ENCODE measurements around the gene GABRG3. TPM values are rescaled to one million over a fixed set of nuclear protein-coding genes. Genes with fewer than 3 reads are reported as not detected.

GABRG3 gene
- total RNA-seq, 1 donor from 2014 or later, result 0.24 TPM

DNA sequence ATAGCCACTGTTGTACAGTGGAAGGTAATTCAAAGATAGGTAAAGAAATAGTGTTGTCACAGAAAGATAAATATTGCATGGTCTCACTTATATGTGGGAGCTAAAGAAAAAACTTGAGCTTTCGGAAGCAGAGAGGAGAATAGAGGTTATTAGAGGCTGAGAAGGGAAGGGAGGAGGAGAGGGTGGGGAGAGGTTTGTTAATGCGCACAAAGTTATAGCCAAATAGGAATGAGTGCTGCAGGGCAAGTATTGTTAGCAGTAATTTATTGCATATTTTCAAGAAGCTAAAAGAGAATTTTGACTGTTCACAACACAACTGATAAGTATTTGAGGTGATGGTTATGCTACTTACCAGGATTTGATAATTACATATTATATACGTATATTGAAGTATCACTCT, 154.2 kb downstream of the GABRG3 start:
- Mint-ChIP-seq H3K4me3 (ENCODE audit: low read depth) (no peak overlapping the region), H3K9me3 (ENCODE audit: low read depth) (peaks cover 5% of the 10 kb centered on the region), H3K4me1 (ENCODE audit: low read depth) (no peaks in the 10 kb centered on the region), H3K27ac (no peak overlapping the region), H3K36me3 (ENCODE audit: insufficient read depth) (no peaks in the 10 kb centered on the region), H3K27me3 (no peaks in the 10 kb centered on the region)
- no peak for DNase-seq (ENCODE audit: low spot score, unreplicated experiment)
- TF ChIP-seq, protein P1, sequence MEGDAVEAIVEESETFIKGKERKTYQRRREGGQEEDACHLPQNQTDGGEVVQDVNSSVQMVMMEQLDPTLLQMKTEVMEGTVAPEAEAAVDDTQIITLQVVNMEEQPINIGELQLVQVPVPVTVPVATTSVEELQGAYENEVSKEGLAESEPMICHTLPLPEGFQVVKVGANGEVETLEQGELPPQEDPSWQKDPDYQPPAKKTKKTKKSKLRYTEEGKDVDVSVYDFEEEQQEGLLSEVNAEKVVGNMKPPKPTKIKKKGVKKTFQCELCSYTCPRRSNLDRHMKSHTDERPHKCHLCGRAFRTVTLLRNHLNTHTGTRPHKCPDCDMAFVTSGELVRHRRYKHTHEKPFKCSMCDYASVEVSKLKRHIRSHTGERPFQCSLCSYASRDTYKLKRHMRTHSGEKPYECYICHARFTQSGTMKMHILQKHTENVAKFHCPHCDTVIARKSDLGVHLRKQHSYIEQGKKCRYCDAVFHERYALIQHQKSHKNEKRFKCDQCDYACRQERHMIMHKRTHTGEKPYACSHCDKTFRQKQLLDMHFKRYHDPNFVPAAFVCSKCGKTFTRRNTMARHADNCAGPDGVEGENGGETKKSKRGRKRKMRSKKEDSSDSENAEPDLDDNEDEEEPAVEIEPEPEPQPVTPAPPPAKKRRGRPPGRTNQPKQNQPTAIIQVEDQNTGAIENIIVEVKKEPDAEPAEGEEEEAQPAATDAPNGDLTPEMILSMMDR (IDR thresholded peaks at IDR 0.05; ENCODE audit: unreplicated experiment), result no peak

- TF ChIP-seq, protein P1 (IDR thresholded peaks at IDR 0.05; ENCODE audit: unreplicated experiment), result no peak
- H3K36me3 Mint-ChIP-seq (ENCODE audit: insufficient read depth), result no peaks in the 10 kb centered on the region
- H3K4me1 Mint-ChIP-seq (ENCODE audit: low read depth), result no peaks in the 10 kb centered on the region
- DNase-seq (ENCODE audit: low spot score, unreplicated experiment), result no peak
- no peaks in the 10 kb centered on the region for H3K27me3 Mint-ChIP-seq
- H3K4me3 Mint-ChIP-seq (ENCODE audit: low read depth), result no peak overlapping the region
- H3K27ac Mint-ChIP-seq, result no peak overlapping the region
- peaks cover 5% of the 10 kb centered on the region for H3K9me3 Mint-ChIP-seq (ENCODE audit: low read depth)
These were observed 155.5 kb downstream of the GABRG3 start for GRCh38 chr15:27126449-27126848.

DNA sequence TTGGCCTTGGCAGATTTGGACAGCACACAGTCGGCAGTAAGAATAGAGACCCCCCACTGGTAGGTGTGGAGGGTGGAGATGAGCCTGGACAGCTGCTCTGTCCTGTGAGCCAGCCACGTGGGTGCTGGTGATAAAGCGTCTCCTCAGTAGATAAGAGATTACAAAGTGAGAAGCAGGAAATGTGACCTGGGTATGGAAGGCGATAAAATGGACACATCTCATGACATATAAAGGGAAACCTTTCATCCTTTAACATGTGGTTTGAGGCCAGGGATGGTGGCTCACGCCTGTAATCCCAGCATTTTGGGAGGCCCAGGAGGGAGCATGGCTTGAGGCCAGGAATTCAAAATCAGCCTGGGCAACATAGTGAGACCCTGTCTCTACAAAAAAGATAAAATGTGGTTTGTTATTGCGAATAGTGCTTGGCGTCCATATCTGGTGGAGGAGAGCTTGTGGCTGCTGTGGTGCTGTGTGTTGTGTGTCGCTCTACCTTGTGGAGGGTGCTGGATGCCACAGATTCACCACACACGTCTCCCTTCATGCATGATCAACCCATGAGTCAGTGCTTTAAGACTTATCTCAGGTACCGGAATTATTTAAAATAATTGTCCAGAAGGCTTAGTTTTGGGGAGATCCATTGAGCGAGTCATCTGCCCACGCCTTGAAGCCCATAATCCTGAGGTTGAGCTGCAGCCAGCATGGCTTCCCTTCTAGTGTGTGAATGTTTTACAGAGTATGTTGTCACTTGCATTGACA, 157.0 kb downstream of the GABRG3 start:
- TF ChIP-seq, protein P1 (IDR thresholded peaks at IDR 0.05; ENCODE audit: unreplicated experiment), result no peak
- no peak for DNase-seq (ENCODE audit: low spot score, unreplicated experiment)
- Mint-ChIP-seq H3K36me3 (ENCODE audit: insufficient read depth) (no peaks in the 10 kb centered on the region), H3K27me3 (no peaks in the 10 kb centered on the region), H3K4me1 (ENCODE audit: low read depth) (no peaks in the 10 kb centered on the region), H3K4me3 (ENCODE audit: low read depth) (no peak overlapping the region), H3K27ac (no peak overlapping the region), H3K9me3 (ENCODE audit: low read depth) (peaks cover 5% of the 10 kb centered on the region)

DNA sequence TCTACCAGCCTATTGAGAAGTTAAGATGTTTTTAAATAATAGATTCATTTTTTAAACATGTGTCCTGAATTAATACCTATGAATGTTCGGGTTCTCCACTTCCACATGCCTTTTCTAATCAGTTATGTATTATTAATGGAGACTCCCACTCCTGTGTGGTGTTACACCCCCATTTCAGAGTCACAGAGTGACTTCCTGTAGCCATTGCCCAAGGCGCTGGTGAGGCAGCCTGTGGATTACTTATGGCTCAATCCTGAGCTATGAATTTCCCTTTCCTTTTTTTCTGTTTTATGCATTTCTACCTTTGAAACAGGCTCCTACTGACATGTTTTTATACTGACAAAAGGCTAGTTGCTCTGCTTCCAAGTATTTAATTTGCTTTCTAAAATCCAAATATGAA, 162.3 kb downstream of the GABRG3 start:
- TF ChIP-seq, protein P1 (IDR thresholded peaks at IDR 0.05; ENCODE audit: unreplicated experiment), result no peak
- Mint-ChIP-seq H3K4me3 (ENCODE audit: low read depth) (no peak overlapping the region), H3K4me1 (ENCODE audit: low read depth) (no peaks in the 10 kb centered on the region), H3K36me3 (ENCODE audit: insufficient read depth) (no peaks in the 10 kb centered on the region), H3K9me3 (ENCODE audit: low read depth) (peaks cover 5% of the 10 kb centered on the region), H3K27me3 (no peaks in the 10 kb centered on the region), H3K27ac (no peak overlapping the region)
- DNase-seq (ENCODE audit: low spot score, unreplicated experiment), result no peak

DNA sequence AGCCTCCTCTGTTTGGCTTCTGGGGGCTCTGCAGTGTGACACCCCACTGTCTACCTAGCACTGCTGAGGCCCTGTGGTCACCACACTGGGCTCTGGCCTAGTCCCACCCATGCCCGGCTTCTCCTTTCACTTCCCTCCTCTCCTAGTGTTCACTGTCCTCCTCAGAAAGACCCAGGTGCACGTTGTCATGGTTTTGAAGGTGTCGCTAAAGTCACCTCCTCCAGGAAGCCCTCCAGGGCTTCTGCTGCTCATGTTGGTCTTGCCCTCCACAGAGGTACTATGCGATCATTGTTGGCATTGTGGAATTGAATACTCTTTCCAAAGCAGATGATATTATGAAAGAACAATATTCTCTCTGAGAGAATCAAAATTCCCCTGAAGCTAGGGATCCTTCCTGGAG, 163.5 kb downstream of the GABRG3 start:
- Mint-ChIP-seq H3K9me3 (ENCODE audit: low read depth) (peaks cover 5% of the 10 kb centered on the region), H3K27me3 (no peaks in the 10 kb centered on the region), H3K4me1 (ENCODE audit: low read depth) (no peaks in the 10 kb centered on the region), H3K27ac (no peak overlapping the region), H3K4me3 (ENCODE audit: low read depth) (no peak overlapping the region), H3K36me3 (ENCODE audit: insufficient read depth) (no peaks in the 10 kb centered on the region)
- no peak for DNase-seq (ENCODE audit: low spot score, unreplicated experiment)
- TF ChIP-seq, protein P1 (IDR thresholded peaks at IDR 0.05; ENCODE audit: unreplicated experiment), result no peak
